NCI-H2107 treated with DMSO at 0.1 percent for 48 hours (cell line): Measurements from ENCODE around the gene POGLUT3.

Experiments
- DNase-seq: peaks from one replicate; lab custom pipeline; 2025; ENCODE audit not compliant: unreplicated experiment; lab: John Stamatoyannopoulos, UW

The POGLUT3 gene, protein sequence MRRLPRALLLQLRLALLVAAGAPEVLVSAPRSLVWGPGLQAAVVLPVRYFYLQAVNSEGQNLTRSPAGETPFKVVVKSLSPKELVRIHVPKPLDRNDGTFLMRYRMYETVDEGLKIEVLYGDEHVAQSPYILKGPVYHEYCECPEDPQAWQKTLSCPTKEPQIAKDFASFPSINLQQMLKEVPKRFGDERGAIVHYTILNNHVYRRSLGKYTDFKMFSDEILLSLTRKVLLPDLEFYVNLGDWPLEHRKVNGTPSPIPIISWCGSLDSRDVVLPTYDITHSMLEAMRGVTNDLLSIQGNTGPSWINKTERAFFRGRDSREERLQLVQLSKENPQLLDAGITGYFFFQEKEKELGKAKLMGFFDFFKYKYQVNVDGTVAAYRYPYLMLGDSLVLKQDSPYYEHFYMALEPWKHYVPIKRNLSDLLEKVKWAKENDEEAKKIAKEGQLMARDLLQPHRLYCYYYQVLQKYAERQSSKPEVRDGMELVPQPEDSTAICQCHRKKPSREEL

DNA sequence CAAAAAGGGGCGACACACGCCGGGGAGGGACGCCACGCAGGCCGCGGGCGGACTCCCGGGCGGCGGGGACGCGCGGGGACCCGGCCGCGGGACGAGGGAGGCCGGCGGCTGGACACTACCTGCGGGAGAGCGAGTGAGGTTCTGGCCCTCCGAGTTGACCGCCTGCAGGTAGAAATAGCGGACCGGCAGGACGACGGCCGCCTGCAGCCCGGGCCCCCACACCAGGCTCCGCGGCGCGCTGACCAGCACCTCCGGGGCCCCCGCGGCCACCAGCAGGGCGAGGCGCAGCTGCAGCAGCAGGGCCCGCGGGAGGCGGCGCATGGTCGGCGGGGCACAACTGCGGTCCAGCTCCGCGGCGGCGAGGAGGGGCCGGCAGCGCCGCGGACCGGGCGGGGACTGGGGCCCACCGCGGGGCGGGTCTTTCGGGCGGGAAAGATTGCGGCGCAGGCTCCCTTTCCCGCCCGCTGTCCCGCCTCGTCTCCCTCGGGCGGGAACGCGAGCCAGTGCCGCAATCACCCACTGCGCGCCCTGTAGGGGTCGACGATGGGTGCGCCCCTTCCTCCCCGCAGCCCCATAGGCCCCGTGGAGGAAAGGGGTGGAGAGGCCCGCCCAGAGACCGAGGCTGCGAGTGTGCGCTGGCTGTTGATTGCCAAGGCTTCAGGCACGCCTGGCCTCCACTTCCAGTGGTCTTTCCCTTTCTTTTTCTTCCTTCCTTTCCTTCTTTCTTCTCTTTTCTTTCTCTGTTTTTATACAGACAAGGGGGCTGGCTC, at the start of gene POGLUT3:
Gene POGLUT3, minus strand, starts transcription at position 339 of the 770 bp plus-strand sequence. Its CDS starts 18 bp downstream, at position 321.
- DNase-seq, result no peak

DNA sequence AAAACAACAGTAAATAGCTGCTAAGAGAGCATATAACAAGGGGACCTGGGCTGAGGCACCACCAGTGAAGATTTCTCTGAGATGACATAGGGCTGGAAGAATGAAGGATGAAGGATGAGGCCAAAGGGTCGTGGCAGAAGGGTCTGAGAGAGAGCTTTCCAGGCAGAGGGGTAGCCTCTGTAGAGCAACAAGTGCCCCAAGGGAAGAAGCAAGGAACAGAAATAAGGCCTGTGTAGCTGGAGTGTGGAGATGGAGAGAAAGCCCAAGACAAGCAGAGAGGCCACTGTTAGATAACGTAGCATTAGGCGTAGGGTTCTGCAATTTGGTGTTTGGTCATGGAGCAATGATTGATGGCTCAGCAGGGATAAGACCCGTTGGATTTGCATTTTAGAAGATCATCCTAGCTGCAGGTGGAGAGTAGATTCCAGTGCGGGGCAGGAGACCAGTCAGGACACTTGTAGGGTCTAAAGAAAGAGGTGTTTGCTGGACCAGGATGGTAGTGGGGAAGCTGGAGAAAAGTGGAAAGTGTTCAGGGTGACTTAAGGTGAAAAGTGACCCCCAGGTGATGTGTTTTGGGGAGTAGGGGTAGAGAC, 47.8 kb upstream of the POGLUT3 start:
- DNase-seq, result no peak

DNA sequence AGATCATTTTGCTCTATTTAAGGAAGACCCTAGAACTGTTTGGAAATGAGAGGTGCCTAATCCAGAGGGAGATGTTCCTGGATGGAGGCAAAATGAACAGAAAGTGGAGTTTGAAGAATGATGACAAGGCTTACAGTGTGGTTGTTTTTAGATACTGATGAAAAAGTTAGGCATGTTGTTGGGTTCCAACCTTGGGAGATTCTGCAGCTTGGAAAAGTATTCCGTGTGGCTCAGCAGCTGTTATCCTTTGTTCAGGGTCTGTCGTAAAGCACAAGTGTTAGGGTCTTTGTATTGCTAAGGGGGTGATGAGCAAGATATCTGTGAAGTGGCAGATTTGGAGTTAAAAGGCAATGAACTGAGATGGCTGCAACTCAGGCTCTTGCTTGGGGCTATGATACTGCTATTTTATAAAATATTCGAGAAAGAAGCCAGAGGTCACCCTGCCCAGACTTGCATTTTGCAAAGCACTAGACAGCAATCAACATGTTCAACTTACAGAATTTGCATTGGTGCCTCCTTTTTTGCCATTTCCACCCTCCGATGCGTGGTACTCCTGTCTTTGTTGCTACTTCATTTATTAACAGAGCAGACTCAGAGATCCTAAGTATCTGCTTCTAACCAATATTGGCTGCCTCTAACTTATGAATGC, 45.3 kb upstream of the POGLUT3 start:
- no peak for DNase-seq

DNA sequence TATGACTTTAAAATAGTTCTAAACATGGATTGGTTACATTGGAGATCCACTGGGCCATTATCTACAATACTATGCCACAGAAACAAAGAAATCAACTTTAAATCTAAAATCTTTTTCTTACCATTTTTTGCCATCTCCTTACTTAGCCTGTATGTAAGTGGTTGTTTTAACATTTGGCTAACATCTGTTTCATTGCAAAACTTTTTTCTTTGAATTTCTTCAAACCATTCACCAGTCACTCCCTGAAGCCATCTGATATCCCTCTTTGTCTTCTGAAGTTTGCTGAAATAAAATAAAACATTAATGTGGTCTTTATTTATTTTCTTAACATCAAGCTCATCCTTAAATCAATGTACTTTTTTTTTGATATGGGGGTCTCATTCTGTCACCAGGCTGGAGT, 43.3 kb upstream of the POGLUT3 start:
- no peak for DNase-seq

DNA sequence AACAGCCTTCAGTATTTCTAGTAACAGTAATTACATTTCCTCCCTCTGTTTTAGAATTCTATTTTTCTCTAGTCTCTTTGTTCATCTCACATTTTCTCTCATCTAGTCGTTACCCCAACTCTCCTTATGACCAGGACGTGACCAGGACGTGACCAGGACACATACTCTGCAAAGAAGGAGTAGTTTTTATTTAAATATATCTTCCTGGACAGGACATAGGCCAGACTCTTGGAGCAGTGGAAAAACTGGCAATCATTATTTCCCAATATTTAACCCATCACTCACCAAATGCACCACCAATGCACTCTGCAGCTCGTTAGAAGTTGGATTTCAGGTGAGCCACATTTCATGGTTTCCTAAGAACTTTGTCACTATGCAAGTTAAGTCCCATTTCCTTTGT, 40.3 kb upstream of the POGLUT3 start:
- no peak for DNase-seq

DNA sequence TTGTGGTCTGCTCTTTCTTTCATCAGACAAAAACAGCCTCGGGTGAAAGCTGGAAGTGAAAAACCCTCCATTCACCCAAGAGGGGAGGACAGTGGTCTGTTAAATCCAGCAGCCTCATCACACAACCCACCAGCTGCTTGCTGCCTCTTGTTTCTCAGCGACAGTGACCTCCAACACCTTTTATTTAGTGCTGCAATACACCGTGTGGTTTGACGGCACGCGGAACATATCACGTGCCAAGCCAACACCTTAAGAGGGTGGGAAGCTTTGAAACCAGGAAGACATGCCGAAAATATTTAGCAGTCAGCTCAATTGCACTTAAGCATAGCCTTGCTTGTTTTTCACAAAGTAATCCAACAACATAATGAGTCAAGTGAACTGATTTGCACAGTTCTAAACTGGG, 39.8 kb upstream of the POGLUT3 start:
- peak; percentile 79 for DNase-seq

DNA sequence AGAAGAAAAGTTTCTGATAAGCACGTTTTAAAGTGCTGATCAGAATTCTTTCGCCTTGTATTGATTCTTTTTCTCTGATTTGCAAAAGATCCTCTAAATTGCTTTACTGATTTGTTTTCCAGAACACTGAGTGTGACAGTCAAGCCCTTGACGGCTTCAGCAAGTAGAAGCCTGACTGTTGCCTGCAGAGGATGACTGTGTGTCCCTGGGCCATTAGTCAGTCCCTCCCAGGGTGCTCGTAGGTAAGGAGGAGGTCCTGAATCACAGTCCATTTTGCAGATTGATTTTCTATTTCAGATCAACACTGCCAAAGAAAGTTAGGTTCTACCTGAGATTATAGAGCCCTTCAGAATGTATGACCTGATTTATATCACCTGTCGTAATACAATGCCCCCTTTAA, 38.6 kb upstream of the POGLUT3 start:
- no peak for DNase-seq

DNA sequence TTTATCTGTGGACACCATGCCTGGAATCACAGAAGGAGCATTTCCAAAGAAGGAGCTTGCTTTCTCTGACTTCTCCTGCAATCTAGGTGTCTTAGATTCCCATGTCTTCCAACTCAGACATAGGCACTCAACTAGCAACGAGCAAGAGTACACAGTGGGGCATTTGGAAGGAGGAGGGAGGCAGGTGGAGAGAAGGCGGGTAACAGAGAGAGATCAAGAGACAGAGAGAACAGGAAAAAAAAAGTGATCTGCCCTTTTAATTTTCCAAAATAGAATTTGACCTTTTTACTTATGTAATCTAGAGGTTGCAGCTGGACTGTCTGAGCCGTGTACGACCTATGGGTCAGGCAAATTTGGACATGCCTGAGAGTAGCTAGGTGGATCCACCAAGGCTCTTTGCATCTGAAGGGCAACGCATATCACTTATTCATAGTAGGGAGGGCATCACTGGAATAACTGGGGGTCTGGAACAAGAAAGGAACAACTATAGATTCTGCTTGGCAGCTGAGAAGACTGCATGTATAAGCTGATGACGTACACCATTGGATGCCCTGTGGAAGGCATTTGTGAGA, 37.3 kb upstream of the POGLUT3 start:
- DNase-seq, result no peak

DNA sequence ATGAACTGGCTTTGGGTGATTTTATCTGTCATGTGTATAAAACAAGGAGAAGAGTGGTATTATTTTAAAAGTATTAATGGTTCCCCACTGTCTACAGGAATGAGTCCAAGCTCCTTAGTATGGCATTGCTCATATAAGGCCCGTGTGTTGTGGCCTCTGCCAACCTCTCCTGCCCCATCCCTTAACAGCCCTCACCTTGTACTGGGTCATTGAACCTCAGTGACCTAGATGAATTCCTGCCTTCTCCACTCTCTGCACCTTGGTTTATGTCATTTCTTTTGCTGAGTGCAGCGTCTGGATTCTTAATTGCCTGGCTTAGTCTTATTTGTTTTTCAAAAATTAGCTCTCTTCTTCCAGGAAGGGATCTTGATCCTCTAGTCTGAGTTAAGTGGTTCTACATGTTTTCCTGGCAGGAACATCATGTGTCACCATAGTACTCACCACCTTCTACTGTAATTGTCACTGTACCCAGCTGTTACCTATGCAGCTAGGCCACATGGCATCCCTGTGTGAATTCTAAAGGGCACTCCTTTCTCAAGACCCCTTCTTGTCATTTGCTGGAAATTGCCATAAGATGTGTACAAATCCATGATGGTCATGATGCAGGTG, 36.2 kb upstream of the POGLUT3 start:
- no peak for DNase-seq

DNA sequence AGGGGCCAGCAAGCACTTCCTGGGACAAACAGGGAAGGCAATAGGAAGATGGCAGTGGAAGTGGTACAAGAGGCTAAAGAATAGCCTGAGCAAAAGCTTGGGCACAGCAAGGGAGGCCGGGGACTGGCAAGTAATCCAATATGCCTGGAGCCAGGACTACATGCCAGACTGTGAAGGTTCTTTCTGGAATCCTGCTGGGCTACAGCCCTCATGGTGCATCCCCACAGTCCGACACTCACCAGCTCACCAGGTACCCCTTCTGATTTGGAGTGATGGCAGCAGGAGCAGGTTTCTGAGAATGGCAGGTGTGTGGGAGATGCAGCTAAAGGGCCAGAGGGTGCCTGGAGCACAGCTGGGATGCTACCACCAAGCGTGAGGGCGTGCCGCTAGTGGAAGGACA, 32.2 kb upstream of the POGLUT3 start:
- DNase-seq, result no peak

DNA sequence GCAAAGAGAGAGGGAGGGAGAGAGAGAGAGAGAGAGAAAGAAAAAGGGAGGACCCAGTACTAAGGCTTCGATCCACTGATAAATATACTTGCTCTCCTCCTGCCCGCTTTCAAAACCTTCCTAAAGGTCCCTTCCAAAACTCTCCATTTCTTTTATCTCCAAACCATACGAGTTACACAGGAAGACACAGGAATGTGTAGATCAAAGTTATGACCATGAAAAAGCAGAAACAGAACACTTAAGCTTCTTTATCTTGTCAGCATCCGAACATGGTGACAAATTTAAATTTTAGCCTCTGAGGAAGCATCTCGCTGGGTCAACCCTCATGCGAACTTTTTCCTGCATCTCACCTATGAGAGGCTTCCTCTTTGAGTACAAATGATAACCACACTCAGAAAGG, 29.2 kb upstream of the POGLUT3 start:
- no peak for DNase-seq

DNA sequence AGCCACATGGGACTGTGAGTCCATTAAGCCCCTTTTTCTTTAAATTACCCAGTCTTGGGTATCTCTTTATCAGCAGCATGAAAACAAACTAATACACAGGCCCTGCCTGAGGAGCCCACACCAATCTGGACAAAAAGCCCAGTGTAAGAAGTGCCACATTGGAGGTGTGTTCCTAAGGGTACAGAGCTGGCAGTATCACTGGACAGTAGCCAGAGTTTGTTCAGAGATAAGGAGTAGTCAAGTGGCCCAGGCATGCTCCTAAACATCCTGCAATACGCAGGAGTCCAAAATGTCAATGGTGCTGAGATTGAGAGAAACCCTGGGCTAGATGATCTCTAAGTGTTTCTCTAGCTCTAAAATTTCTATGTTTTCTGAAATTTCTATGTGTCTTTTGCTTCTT, 27.0 kb upstream of the POGLUT3 start:
- DNase-seq, result no peak

DNA sequence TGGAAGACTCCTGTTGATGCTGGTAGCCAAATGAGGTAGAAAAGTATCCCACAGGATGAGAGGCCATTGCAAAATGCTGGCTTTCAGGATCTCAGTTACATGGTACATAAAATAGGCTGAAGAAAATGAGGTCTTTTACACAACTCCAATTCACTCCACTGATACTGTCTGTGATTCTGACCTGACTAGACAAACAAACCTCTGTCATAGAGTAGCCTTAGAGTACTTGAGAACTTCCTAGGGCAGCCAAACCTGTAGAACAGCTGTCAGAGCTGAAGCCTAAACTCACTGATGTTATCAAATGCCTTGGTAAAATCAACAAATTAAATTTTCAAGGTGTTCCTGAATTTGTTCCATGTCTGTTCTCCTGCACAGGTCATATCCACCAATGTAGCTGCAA, 26.2 kb upstream of the POGLUT3 start:
- no peak for DNase-seq

DNA sequence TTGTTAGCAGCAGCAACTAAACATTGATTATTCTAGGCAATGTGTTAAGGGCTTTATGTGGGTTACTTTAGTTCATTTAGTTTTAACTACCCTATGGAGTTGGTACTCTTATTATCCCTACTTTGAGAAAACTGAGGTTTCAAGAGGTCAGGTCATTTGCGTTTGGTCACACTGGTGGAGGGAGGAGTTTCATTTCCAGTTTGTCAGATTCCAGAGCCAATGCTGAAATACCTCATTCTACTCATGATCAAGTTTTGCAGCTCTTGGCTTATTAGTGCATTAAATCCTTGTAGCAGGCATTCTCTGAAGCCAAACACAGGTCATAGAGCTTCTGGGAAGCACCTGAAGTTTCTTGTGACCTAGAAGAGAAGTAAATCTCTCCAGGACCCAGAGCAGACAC, 24.1 kb upstream of the POGLUT3 start:
- no peak for DNase-seq

DNA sequence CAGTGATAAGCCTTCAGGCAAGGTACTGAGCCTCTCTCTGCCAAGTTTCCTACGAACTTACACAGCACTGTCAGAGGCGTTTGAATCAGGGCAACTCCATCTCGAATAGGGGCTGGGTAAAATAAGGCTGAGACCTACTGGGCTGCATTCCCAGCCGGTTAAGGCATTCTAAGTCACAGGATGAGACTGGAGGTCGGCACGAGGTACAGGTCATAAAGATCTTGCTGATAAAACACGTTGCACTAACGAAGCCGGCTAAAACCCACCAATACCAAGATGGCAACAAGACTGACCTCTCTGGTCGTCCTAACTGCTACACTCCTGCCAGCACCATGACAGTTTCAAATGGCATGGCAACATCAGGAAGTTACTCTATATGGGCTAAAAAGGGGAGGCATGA, 20.4 kb upstream of the POGLUT3 start:
- DNase-seq, result no peak

DNA sequence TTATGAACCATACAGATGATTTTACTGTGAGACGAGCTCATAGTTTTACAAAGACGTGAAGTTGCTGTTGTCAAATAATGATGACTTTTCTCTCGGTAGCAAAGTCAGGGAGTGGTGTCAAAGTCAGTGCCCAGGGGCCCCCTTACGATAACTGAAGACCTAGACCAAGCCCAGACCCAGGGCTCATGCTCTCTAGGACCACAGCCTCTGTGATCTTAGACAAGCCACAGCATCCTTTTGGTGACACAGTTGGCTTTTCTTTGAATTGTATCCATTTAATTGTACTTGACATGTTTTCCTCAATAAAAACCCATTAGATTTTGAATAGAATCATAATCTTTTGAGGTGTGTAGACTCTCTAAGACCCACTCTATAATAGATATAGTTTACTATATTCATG, 17.9 kb upstream of the POGLUT3 start:
- DNase-seq, result no peak

DNA sequence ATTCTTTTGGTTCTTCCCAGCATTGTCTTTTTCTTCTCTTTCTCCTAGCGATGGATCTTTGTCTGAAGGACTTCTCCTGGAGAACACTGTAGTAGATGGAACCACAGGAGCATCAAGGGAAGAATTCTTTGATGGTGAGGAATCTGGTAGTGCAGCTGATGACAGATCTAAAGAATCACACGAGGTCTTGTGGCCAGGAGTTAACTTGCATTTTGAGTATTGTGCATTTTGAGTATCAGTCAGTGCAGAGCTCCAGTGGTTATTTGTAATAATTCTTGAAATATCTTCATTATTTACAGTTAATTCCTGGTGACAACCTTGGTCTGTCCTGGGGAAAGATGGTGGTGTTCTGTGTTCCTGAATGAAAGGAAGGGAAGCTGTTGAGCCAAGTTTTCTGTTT, 14.5 kb upstream of the POGLUT3 start:
- DNase-seq, result no peak

DNA sequence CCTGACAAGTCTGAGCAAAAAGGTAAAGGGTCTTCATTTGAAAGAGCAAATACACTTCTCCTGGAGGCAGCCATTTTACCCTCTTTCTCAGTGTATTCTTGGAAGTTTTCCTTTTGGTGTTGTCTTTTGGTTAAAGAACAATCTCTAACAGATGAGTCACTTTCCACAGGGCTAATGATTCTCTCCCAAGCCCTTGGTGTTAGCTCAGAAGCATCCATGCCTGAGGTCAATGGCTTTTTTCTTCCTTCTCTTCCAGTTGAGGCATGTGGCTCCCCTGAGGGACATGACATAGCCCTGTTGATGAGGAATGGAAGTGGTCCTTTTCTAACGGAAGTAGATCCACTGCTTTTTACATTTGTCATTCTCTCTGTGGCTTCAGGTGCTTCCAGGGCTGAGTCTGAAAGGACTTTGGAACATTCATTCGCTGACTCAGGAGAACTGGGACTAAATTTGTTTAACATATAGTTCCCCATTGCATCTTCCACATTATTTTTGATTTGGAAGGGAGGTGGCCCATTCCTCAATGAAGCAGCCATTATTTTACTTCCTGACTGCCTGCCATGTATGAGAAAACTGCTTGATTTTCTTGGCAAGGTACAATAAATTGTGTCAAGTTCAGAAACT, 13.8 kb upstream of the POGLUT3 start:
- no peak for DNase-seq

DNA sequence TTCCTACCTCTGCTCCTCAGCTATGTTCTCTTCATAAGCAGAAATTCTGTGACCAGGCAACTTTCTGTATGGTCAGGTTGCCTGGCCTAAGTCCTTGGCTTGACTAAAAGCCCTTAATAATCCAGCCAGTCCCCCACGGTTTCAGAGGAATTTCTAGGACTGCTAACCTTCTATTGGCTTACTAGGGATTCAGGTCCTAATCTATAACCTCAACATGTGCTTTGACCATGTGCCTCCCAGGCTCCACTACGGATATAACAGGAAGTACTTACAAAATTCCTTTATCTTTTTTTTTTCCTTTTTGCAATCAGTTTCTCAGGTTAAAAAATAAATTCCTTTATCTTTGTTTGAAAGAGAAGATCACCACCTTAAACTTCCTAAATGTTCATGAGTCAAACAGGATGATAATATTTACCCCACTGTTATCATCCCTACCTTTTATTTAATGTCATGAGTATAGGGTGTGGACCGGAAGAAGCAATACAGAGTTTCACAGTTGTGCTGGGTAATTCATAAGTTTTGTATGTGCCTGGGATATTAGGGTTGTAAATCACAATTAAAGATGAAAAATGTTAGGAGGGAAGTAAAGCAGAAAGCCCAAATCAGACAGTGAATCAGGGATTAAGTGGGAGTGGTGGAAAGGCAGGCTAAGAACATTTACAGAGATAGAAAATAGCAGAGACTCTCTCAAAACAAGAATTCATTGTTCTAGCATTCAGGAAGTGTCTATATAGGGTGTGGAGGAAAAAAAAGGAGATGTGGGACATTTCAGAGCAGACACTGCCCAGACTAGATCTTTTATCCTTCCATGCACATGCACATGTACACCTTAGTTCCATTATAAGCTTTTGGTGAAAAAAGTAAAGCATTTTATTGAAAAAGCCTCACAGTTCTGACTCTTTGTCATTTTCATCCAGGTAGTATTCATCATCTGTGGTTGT, 10.7 kb upstream of the POGLUT3 start:
- no peak for DNase-seq
